K562 (cell line): Measurements from ENCODE around the gene GLIS2. TPM values are rescaled to one million over a fixed set of nuclear protein-coding genes. Genes with fewer than 3 reads are reported as not detected.

ENCODE experiments used
- CBFB ChIP-seq: sonication (generic); formaldehyde crosslinking; IDR thresholded peaks from 2 replicates; pipeline ENCODE4 v1.4.0; 2020; ENCODE audit warnings: mild to moderate bottlenecking, missing genetic modification reagents
- CLOCK ChIP-seq: fragments of 250-450 bp; sonication (Bioruptor Pico); IDR thresholded peaks from 2 replicates; pipeline ENCODE4 v1.4.0; 2020; ENCODE audit warnings: mild to moderate bottlenecking, moderate library complexity, borderline replicate concordance
- CXXC5 ChIP-seq: fragments of 250-450 bp; sonication (Bioruptor Pico); IDR thresholded peaks from 2 replicates; pipeline ENCODE4 v1.8.0; 2022; ENCODE audit warnings: inconsistent platforms, mild to moderate bottlenecking, moderate library complexity
- EWSR1 ChIP-seq: fragments of 450-650 bp; IDR thresholded peaks from 2 replicates; pipeline ENCODE4 v1.6.1; 2018; ENCODE audit warnings: borderline replicate concordance, mild to moderate bottlenecking, low read depth, moderate library complexity; ENCODE audit not compliant: partially characterized antibody
- HDGF ChIP-seq: fragments of 450-650 bp; IDR thresholded peaks from 2 replicates; pipeline ENCODE4 v1.6.1; 2016
- NFE2 ChIP-seq: IDR thresholded peaks from 2 replicates; pipeline ENCODE4 v1.6.1; 2014; ENCODE audit warnings: antibody characterized with exemption, low read depth
- PBX2 ChIP-seq, 2 experiments: IDR thresholded peaks in 1 of 2; conservative IDR thresholded peaks in 1 of 2; 2 replicates each; pipeline ENCODE4 v1.6.1; 2016; ENCODE audit warnings: low read depth in 2 of 2, mild to moderate bottlenecking in 1 of 2, missing compliant biosample characterization in 1 of 2, missing genetic modification characterization in 1 of 2, moderate library complexity in 1 of 2
- PCBP1 ChIP-seq: fragments of 200-400 bp; formaldehyde crosslinking; IDR thresholded peaks from 2 replicates; pipeline ENCODE4 v1.6.1; 2018; ENCODE audit warnings: mild to moderate bottlenecking, low read depth, low read length; ENCODE audit not compliant: poor library complexity, severe bottlenecking
- PHF8 ChIP-seq: fragments of 200-600 bp; sonication (generic); IDR thresholded peaks from 2 replicates; pipeline ENCODE4 v1.6.1; 2012; ENCODE audit warnings: mixed run types, mild to moderate bottlenecking, inconsistent platforms, low read length, moderate library complexity, borderline replicate concordance
- POLR2B ChIP-seq: fragments of 450-650 bp; IDR thresholded peaks from 2 replicates; pipeline ENCODE4 v1.6.1; 2018; ENCODE audit warnings: low read depth; ENCODE audit not compliant: partially characterized antibody
- PRMT5 ChIP-seq: sonication (generic); formaldehyde crosslinking; IDR thresholded peaks from 2 replicates; pipeline ENCODE4 v1.5.0; 2020; ENCODE audit warnings: missing genetic modification reagents
- RBFOX2 ChIP-seq: fragments of 200-400 bp; formaldehyde crosslinking; IDR thresholded peaks from 2 replicates; pipeline ENCODE4 v1.6.1; 2017; ENCODE audit warnings: low read depth, mild to moderate bottlenecking, low read length, moderate library complexity
- SAFB ChIP-seq: fragments of 200-400 bp; formaldehyde crosslinking; IDR thresholded peaks from 2 replicates; pipeline ENCODE4 v1.6.1; 2017; ENCODE audit warnings: low read depth, low read length, borderline replicate concordance
- SIN3B ChIP-seq: fragments of 450-650 bp; IDR thresholded peaks from 2 replicates; pipeline ENCODE4 v1.6.1; 2017; ENCODE audit warnings: low read depth, mild to moderate bottlenecking, moderate library complexity
- SMAD4 ChIP-seq: fragments of 250-450 bp; sonication (Bioruptor Pico); conservative IDR thresholded peaks from 2 replicates; pipeline ENCODE4 v1.8.0; 2021; ENCODE audit warnings: inconsistent platforms, mild to moderate bottlenecking, moderate library complexity
- TAF1 ChIP-seq: IDR thresholded peaks from 2 replicates; pipeline ENCODE4 v1.6.1; 2011; ENCODE audit warnings: mild to moderate bottlenecking, low read length, moderate library complexity; ENCODE audit not compliant: insufficient read depth, control insufficient read depth, severe bottlenecking; ENCODE audit errors: extremely low read depth
- ZBTB7A ChIP-seq: IDR thresholded peaks from 2 replicates; pipeline ENCODE4 v1.6.1; 2011; ENCODE audit warnings: low read depth, mild to moderate bottlenecking, low read length, moderate library complexity, borderline replicate concordance; ENCODE audit not compliant: control insufficient read depth
- ZNF232 ChIP-seq: sonication (generic); formaldehyde crosslinking; IDR thresholded peaks from 2 replicates; pipeline ENCODE4 v1.8.0; 2022; ENCODE audit warnings: mild to moderate bottlenecking, missing genetic modification reagents
- ZNF77 ChIP-seq: fragments of 250-450 bp; sonication (Bioruptor Pico); IDR thresholded peaks from 2 replicates; pipeline ENCODE4 v1.5.0; 2020
- polyA plus RNA-seq, 8 experiments: library from polyadenylated mRNA; depleted of rRNA in 4 of 8; stranded (reverse) in 5 of 8; unstranded in 3 of 8; fragments of >200 nt; fragmentation: Nextera tagmentation in 2 of 8; fragmentation: Illumina TruSeq in 1 of 8; extraction: Ambion mirVana in 2 of 8; extraction: Trizol in 1 of 8; gene quantifications; 2 replicates each; pipeline versions ENCODE4 v1.2.1 to v1.2.3, GENCODE V29; 2011 to 2014; ENCODE audit warnings: inconsistent platforms in 1 of 8, missing spikeins in 1 of 8
- total RNA-seq, 7 experiments: library from RNA; depleted of rRNA in 6 of 7; stranded (reverse); fragments of >200 nt in 6 of 7; fragmentation: Illumina TruSeq in 2 of 7; extraction: Trizol in 2 of 7; gene quantifications; 2 replicates each; pipeline versions ENCODE4 v1.2.1 to v1.2.3, GENCODE V29; 2011 to 2021; ENCODE audit warnings: low replicate concordance in 1 of 7
- TF ChIP-seq, protein P1 (sequence below), 2 experiments: IDR thresholded peaks; 2 replicates each; pipeline ENCODE4 v1.6.1; 2012; ENCODE audit warnings: improper control_type of control experiment in 2 of 2, low read depth in 2 of 2, low read length in 2 of 2, borderline replicate concordance in 1 of 2

Gene GLIS2
- total and polyA plus RNA-seq, 9 of the 15 experiments (the other 6 are each of a cell fraction or from before 2014, with no cell fraction given): 0.10 to 9.0 (median 0.57) TPM

GRCh38 chr16:4371357-4372000 lies 55.6 kb downstream of the GLIS2 start, which contains the start of gene VASN (continued):
- no peak for TF ChIP-seq PBX2 (CRISPR knock-in tag; IDR thresholded peaks at IDR 0.05; ENCODE audit: low read depth)
- TF ChIP-seq PBX2 (tag; conservative IDR thresholded peaks at IDR 0.05; ENCODE audit: low read depth): no peak
- TF ChIP-seq SAFB: peak; percentile 38; the same call in 1 of the 2 replicates
- no peak for TF ChIP-seq NFE2
- peak; percentile 83 for TF ChIP-seq ZBTB7A
- peak; percentile 67; the same call in 1 of the 2 replicates for TF ChIP-seq CXXC5 (CRISPR knock-in tag)
- no peak for TF ChIP-seq ZNF232 (CRISPR knock-in tag)
- 0 out of 2 replicates have a peak, but pooled peaks have one; percentile 4 for TF ChIP-seq SMAD4 (CRISPR knock-in tag)
- peak; percentile 83 for TF ChIP-seq PCBP1
- TF ChIP-seq PHF8: peak; percentile 77; the same call in 1 of the 2 replicates
- TF ChIP-seq TAF1: peak; percentile 42
- TF ChIP-seq CLOCK (CRISPR knock-in tag): no peak
- peak; percentile 29 for TF ChIP-seq POLR2B
- TF ChIP-seq, protein P1, sequence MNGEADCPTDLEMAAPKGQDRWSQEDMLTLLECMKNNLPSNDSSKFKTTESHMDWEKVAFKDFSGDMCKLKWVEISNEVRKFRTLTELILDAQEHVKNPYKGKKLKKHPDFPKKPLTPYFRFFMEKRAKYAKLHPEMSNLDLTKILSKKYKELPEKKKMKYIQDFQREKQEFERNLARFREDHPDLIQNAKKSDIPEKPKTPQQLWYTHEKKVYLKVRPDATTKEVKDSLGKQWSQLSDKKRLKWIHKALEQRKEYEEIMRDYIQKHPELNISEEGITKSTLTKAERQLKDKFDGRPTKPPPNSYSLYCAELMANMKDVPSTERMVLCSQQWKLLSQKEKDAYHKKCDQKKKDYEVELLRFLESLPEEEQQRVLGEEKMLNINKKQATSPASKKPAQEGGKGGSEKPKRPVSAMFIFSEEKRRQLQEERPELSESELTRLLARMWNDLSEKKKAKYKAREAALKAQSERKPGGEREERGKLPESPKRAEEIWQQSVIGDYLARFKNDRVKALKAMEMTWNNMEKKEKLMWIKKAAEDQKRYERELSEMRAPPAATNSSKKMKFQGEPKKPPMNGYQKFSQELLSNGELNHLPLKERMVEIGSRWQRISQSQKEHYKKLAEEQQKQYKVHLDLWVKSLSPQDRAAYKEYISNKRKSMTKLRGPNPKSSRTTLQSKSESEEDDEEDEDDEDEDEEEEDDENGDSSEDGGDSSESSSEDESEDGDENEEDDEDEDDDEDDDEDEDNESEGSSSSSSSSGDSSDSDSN (IDR thresholded peaks at IDR 0.05; ENCODE audit: borderline replicate concordance in 1 of 2, low read depth in 2 of 2, low read length in 2 of 2): 0 out of 4 replicates have a peak, but pooled peaks of 1 of the 2 experiments have one; percentile 5
- TF ChIP-seq RBFOX2: peak; percentile 88
- TF ChIP-seq EWSR1: no peak
- TF ChIP-seq CBFB (CRISPR knock-in tag): no peak
- TF ChIP-seq PRMT5 (CRISPR knock-in tag): no peak
- no peak for TF ChIP-seq SIN3B
- no peak for TF ChIP-seq HDGF
- TF ChIP-seq ZNF77 (CRISPR knock-in tag): no peak
